Measurements from ENCODE around the gene SUPT6H. TPM values are rescaled to one million over a fixed set of nuclear protein-coding genes. Genes with fewer than 3 reads are reported as not detected.

SUPT6H gene
- polyA plus RNA-seq, 2 of the 4 experiments (the other 2 are of a cell fraction), result 51.4 to 63.8 TPM

DNA sequence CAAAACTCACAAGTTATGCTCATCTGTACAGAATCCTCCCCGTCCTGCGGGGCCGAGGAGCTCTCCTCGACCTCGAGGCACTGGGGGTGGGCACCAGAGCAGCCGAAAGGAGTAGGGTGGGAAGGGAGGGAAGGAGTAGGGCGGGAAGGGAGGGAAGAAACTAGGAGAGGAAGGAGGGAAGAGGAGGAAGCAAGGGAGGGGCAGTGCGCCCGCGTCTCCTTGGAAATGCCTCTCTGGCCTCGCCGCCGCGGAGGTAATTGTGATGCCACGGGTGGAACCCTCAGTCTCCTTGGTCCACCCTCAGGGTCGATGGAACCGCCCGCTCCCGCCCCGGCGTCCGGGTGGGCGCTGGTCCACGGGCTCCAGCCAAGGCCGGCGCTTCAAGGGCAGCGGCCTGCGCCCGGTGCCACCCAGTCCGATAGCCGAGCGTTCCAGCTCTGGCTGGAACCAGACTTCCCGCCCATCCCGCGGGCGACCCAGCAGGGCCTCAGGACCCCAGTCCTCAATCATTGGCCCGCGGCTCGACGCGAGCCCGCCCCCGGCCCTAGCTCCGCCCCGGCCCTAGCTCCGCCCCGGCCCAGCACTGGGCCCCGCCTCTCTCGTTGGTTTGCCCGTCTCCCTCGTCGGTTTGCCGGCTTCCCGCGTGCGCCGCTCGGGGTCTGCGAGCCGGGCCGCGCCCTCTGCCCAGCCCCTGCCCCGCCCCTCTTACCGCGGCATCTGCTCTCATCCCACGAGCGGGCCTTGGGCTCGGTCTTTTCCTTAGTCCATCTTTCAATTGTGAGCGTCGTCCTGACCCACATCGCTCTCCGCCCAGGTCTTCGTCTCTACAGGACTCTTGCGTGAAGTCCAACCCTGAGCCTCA, 49.1 kb downstream of the SUPT6H start (continued):
- TF ChIP-seq, protein P1, sequence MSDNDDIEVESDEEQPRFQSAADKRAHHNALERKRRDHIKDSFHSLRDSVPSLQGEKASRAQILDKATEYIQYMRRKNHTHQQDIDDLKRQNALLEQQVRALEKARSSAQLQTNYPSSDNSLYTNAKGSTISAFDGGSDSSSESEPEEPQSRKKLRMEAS (IDR thresholded peaks at IDR 0.05), result peak; percentile 94
- TF ChIP-seq, protein P2, sequence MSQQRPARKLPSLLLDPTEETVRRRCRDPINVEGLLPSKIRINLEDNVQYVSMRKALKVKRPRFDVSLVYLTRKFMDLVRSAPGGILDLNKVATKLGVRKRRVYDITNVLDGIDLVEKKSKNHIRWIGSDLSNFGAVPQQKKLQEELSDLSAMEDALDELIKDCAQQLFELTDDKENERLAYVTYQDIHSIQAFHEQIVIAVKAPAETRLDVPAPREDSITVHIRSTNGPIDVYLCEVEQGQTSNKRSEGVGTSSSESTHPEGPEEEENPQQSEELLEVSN (IDR thresholded peaks at IDR 0.05; ENCODE audit: borderline replicate concordance, low read depth), result peak; percentile 91
- TF ChIP-seq POLR2A (IDR thresholded peaks at IDR 0.05; ENCODE audit: low read length), result peak; percentile 81
- TF ChIP-seq CHD4 (IDR thresholded peaks at IDR 0.05; ENCODE audit: borderline replicate concordance), result no peak

DNA sequence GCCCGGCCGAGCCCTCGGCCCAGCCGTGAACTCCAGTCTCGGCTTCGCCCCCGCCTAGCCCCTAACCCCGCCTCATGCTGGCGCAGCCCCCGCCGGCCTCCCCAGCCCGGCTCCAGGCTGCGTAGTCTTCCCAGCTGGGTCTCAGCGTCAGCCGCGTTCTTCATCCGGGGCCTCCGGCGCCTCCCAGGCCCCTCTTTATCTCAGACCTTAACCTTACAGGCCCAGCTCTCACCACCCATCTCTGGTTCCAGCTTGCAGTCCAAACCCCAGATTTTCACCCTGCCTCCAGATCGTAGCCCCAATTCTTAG, 49.7 kb downstream of the SUPT6H start, which contains the start of gene PROCA1:
TSS of gene PROCA1 (minus strand) at position 166 of the 309 bp plus-strand sequence. CDS start 228 bp downstream, outside the sequence.
- Histone ChIP-seq H3K4me1 (peaks cover 22% of the 10 kb centered on the region), H3K4me2 (peak within 1 kb of the TSS; percentile 73), H3K4me3 (peak within 1 kb of the TSS; percentile 53), H3K9me3 (no peaks in the 10 kb centered on the region), H3K27ac (peak within 1 kb of the TSS; percentile 82 to 92)
- ATAC-seq (peak in 1 of 2 experiments; percentile 3; a peak in 2 of 6 replicates), FAIRE-seq (no peak), DNase-seq (ENCODE audit: low read depth in 1 of 2, low spot score in 1 of 2) (no peak)
- ChIA-PET CTCF (interaction anchor here (1.0 to 17.6 kb wide), 7 partner anchors 9 to 67 kb away, joined by 3 to 335 read pairs (median 14); partner anchors contain the start of genes BLTP2, NEK8 and SUPT6H), POLR2A (interaction anchor here (0.6 to 4.8 kb wide), 12 partner anchors 8 to 73 kb away, joined by 3 to 54 read pairs (median 6); partner anchors contain the start of genes BLTP2, RPL23A, SDF2 and SUPT6H)
- WGBS (ENCODE audit: missing lambda C conversion rate), result 76% methylated on average over 20 of the region's 20 CpGs
- TF ChIP-seq KDM1A (IDR thresholded peaks at IDR 0.05; ENCODE audit: low read depth), result no peak

DNA sequence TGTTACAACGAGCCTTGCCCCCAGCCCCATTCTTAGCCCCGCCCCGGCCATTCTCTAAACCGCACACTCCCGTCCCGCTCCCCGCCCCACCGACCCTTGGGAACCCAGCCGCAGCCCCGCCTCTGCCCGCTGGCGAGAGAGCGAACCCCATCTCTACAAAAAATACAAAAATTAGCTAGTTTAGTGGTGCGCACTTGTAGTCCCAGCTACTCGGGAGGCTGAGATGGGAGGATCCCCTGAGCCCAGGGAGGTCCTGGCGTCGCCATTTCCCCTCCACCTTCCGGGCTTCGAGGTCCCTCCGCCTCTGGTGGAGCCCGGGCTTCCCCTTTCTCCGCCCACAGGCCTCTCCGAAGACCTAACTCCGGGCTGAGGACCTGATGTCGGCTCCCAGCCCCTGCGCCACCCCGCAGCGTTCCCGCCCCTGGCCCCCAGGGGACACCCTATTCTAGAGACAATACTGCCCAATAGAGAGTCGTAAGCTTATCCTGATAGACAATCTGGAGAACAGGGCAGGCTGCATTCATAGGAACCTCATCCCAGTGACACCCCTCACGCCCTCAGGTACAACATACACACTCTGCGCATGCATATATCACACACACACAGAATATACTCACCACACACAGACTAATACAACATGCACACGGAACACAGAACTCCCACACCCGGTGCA, 50.2 kb downstream of the SUPT6H start:
- TF ChIP-seq HEYL (CRISPR knock-in tag; IDR thresholded peaks at IDR 0.05) (no peak), MYC (IDR thresholded peaks at IDR 0.05; ENCODE audit: borderline replicate concordance, low read length) (no peak), KDM1A (IDR thresholded peaks at IDR 0.05; ENCODE audit: low read depth) (no peak), POLR2AphosphoS2 (conservative IDR thresholded peaks at IDR 0.05; ENCODE audit: low read length) (no peak), MAFK (IDR thresholded peaks at IDR 0.05; ENCODE audit: partially characterized antibody) (no peak), TP53 (CRISPR knock-in tag; IDR thresholded peaks at IDR 0.05) (no peak), PHF8 (IDR thresholded peaks at IDR 0.05; ENCODE audit: borderline replicate concordance, low read depth) (no peak), SREBF2 (IDR thresholded peaks at IDR 0.05) (no peak), ESRRA (IDR thresholded peaks at IDR 0.05; ENCODE audit: borderline replicate concordance, low read length) (no peak), FOXS1 (CRISPR knock-in tag; IDR thresholded peaks at IDR 0.05) (no peak), MAZ (IDR thresholded peaks at IDR 0.05; ENCODE audit: borderline replicate concordance, low read depth, low read length) (no peak), BHLHE40 (IDR thresholded peaks at IDR 0.05; ENCODE audit: low read depth, low read length) (no peak), NR3C1 (IDR thresholded peaks at IDR 0.05) (no peak), HOXA7 (CRISPR knock-in tag; IDR thresholded peaks at IDR 0.05) (no peak)
- TF ChIP-seq, protein P3, sequence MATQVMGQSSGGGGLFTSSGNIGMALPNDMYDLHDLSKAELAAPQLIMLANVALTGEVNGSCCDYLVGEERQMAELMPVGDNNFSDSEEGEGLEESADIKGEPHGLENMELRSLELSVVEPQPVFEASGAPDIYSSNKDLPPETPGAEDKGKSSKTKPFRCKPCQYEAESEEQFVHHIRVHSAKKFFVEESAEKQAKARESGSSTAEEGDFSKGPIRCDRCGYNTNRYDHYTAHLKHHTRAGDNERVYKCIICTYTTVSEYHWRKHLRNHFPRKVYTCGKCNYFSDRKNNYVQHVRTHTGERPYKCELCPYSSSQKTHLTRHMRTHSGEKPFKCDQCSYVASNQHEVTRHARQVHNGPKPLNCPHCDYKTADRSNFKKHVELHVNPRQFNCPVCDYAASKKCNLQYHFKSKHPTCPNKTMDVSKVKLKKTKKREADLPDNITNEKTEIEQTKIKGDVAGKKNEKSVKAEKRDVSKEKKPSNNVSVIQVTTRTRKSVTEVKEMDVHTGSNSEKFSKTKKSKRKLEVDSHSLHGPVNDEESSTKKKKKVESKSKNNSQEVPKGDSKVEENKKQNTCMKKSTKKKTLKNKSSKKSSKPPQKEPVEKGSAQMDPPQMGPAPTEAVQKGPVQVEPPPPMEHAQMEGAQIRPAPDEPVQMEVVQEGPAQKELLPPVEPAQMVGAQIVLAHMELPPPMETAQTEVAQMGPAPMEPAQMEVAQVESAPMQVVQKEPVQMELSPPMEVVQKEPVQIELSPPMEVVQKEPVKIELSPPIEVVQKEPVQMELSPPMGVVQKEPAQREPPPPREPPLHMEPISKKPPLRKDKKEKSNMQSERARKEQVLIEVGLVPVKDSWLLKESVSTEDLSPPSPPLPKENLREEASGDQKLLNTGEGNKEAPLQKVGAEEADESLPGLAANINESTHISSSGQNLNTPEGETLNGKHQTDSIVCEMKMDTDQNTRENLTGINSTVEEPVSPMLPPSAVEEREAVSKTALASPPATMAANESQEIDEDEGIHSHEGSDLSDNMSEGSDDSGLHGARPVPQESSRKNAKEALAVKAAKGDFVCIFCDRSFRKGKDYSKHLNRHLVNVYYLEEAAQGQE (IDR thresholded peaks at IDR 0.05), result no peak
- TF ChIP-seq, protein P4, sequence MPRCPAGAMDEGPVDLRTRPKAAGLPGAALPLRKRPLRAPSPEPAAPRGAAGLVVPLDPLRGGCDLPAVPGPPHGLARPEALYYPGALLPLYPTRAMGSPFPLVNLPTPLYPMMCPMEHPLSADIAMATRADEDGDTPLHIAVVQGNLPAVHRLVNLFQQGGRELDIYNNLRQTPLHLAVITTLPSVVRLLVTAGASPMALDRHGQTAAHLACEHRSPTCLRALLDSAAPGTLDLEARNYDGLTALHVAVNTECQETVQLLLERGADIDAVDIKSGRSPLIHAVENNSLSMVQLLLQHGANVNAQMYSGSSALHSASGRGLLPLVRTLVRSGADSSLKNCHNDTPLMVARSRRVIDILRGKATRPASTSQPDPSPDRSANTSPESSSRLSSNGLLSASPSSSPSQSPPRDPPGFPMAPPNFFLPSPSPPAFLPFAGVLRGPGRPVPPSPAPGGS (IDR thresholded peaks at IDR 0.05), result no peak
- TF ChIP-seq, protein P5, sequence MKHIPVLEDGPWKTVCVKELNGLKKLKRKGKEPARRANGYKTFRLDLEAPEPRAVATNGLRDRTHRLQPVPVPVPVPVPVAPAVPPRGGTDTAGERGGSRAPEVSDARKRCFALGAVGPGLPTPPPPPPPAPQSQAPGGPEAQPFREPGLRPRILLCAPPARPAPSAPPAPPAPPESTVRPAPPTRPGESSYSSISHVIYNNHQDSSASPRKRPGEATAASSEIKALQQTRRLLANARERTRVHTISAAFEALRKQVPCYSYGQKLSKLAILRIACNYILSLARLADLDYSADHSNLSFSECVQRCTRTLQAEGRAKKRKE (CRISPR knock-in tag; IDR thresholded peaks at IDR 0.05; ENCODE audit: low read depth), result no peak
- Histone ChIP-seq H3K9me3 (no peaks in the 10 kb centered on the region), H3K4me1 (peaks cover 22% of the 10 kb centered on the region), H3K4me2 (peak overlapping the region; percentile 73; the same call in 1 of the 3 replicates), H3K27ac (peak overlapping the region in 1 of 2 experiments; percentile 92; a peak in 3 of 6 replicates), H3K4me3 (no peak overlapping the region)
- ATAC-seq (no peak), FAIRE-seq (no peak), DNase-seq (ENCODE audit: low read depth in 1 of 2, low spot score in 1 of 2) (no peak)
- 95% methylated on average over 32 of the region's 34 CpGs for WGBS (ENCODE audit: missing lambda C conversion rate)
- ChIA-PET POLR2A (interaction anchor here (1.1 to 4.8 kb wide), 5 partner anchors 7 to 67 kb away, joined by 3 to 54 read pairs (median 10); partner anchors contain the start of genes BLTP2 and RPL23A), CTCF (interaction anchor here (2.3 to 17.6 kb wide), 5 partner anchors 13 to 68 kb away, joined by 6 to 335 read pairs (median 16); partner anchors contain the start of genes BLTP2 and NEK8)

Measured in A549 (cell line).